ENCODE results near the gene MORN5. TPM values are rescaled to one million over a fixed set of nuclear protein-coding genes. Genes with fewer than 3 reads are reported as not detected.

Gene MORN5
- total RNA-seq, 4 donors from 2014 or later = 1.8 to 12.6 TPM; not detected in 2

DNA sequence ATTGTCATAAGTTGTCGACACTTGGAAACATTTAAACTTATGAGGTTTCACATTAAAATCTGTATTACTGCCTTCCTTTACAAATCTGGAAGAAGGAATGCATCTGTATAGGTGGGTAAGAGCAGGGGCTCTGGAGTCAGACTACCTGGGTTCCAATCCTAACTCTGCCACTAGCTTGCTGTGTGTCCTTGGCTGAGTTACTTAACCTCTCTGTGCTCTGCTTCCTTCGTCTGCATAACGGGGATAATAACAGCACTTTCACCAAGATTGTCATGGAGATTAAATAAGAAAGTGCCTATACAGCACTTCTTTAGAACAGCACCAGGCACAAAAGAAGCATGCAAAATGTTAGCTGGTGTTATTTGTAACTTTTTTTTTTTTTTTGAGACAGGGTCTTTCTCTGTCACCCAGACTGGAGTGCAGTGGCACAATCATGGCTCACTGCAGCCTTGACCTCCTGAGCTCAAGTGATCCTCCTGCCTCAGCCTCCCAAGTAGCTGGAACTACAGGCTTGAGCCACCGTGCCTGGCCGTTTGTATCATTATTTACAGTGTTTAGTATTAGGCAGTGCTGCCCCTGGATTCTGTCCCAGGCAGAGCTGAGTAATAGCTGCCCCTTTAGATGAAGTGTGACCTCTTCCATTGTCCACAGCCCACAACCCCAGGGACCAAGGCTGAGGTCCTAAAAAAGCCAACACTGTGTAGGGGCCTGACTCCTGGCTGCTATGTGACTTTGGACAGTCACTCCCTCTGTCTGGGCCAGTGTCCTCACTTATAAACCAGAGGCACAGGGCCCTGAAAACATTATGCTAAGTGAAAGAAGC lies 41.2 kb upstream of the MORN5 start:
- TF ChIP-seq POLR2A (IDR thresholded peaks at IDR 0.05) = no peak
- no peak for TF ChIP-seq CTCF (IDR thresholded peaks at IDR 0.05)
- no peaks in the 10 kb centered on the region for H3K27me3 ChIP-seq
- no peaks in the 10 kb centered on the region for H3K36me3 ChIP-seq
- no peaks in the 10 kb centered on the region for H3K4me1 ChIP-seq
- no peak for DNase-seq
- intact Hi-C loops (cut with DNase I; ENCODE audit: low total_unique reads) = no loop called here
- no peak overlapping the region for H3K27ac ChIP-seq
- no peaks in the 10 kb centered on the region for H3K9me3 ChIP-seq
- no peak overlapping the region for H3K4me3 ChIP-seq

DNA sequence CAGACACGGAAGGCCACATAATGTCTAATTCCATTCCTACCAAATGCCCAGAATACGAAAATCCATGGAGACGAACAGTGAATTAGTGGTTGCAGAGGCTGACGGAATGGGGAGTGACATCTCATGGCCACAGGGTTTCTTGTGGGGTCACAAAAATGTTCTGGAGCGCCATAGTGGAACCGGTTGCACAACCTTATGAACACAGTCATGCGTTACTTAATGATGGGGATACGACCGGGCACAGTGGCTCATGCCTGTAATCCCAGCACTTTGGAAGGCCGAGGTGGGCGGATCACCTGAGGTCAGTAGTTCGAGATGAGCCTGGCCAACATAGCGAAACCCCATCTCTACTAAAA lies 40.6 kb upstream of the MORN5 start:
- Histone ChIP-seq H3K27me3 (no peaks in the 10 kb centered on the region), H3K9me3 (no peaks in the 10 kb centered on the region), H3K4me3 (no peak overlapping the region), H3K27ac (no peak overlapping the region), H3K4me1 (no peaks in the 10 kb centered on the region), H3K36me3 (no peaks in the 10 kb centered on the region)
- DNase-seq = no peak
- intact Hi-C loops (cut with DNase I; ENCODE audit: low total_unique reads) = no loop called here
- TF ChIP-seq CTCF (IDR thresholded peaks at IDR 0.05) = no peak
- TF ChIP-seq POLR2A (IDR thresholded peaks at IDR 0.05) = no peak

GRCh38 chr9:122119721-122120120 lies 40.0 kb upstream of the MORN5 start:
- TF ChIP-seq CTCF (IDR thresholded peaks at IDR 0.05) (no peak), POLR2A (IDR thresholded peaks at IDR 0.05) (no peak)
- H3K4me1 ChIP-seq = no peaks in the 10 kb centered on the region
- intact Hi-C loops (cut with DNase I; ENCODE audit: low total_unique reads) = no loop called here

GRCh38 chr9:122120316-122121071 lies 39.2 kb upstream of the MORN5 start:
- Histone ChIP-seq H3K36me3 (no peaks in the 10 kb centered on the region), H3K4me1 (no peaks in the 10 kb centered on the region), H3K27ac (no peak overlapping the region), H3K4me3 (no peak overlapping the region), H3K9me3 (no peaks in the 10 kb centered on the region), H3K27me3 (no peaks in the 10 kb centered on the region)
- DNase-seq = no peak
- intact Hi-C loops (cut with DNase I; ENCODE audit: low total_unique reads) = no loop called here
- TF ChIP-seq POLR2A (IDR thresholded peaks at IDR 0.05) = no peak
- no peak for TF ChIP-seq CTCF (IDR thresholded peaks at IDR 0.05)

More at GRCh38 chr9:122119721-122120120, 40.0 kb upstream of the MORN5 start:
- Histone ChIP-seq H3K36me3 (no peaks in the 10 kb centered on the region), H3K27ac (no peak overlapping the region), H3K4me3 (no peak overlapping the region), H3K27me3 (no peaks in the 10 kb centered on the region), H3K9me3 (no peaks in the 10 kb centered on the region)
- no peak for DNase-seq

DNA sequence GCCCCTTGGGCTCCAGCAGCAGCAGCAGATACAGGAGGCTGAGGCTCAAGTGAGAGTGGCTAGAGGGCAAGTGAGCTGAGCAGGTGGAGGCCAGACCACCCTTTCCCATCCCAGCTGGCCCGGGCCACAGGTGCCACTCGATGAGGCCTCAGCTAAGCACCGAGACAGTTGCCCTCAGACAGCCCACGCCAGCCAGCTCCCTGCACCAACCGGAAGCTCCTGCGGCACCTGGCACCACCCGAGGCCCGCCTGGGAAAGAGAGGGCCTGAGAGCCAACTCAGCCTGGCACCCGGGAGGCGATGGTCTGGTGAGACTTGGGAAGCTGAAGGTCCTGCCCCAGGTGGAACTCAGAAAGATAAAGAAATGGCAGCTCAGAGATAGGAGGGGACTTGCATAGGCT lies 38.3 kb upstream of the MORN5 start:
- H3K4me1 ChIP-seq = peaks cover 0 to 4% of the 10 kb centered on the region in 2 donors
- intact Hi-C loops (cut with DNase I; ENCODE audit: low total_unique reads) = no loop called here
- no peaks in the 10 kb centered on the region for H3K36me3 ChIP-seq
- H3K4me3 ChIP-seq = no peak overlapping the region
- no peak for TF ChIP-seq POLR2A (IDR thresholded peaks at IDR 0.05)
- TF ChIP-seq CTCF (IDR thresholded peaks at IDR 0.05) = no peak
- no peak overlapping the region for H3K27ac ChIP-seq
- H3K27me3 ChIP-seq = no peaks in the 10 kb centered on the region
- no peak for DNase-seq
- H3K9me3 ChIP-seq = no peaks in the 10 kb centered on the region
